NOMO-1 treated with DMSO at 0.1 percent for 48 hours (cell line): ENCODE data around the gene ITGA4.

ENCODE experiments used
- DNase-seq: peaks from one replicate; lab custom pipeline; 2025; ENCODE audit not compliant: unreplicated experiment; lab: John Stamatoyannopoulos, UW

ITGA4 gene

DNA sequence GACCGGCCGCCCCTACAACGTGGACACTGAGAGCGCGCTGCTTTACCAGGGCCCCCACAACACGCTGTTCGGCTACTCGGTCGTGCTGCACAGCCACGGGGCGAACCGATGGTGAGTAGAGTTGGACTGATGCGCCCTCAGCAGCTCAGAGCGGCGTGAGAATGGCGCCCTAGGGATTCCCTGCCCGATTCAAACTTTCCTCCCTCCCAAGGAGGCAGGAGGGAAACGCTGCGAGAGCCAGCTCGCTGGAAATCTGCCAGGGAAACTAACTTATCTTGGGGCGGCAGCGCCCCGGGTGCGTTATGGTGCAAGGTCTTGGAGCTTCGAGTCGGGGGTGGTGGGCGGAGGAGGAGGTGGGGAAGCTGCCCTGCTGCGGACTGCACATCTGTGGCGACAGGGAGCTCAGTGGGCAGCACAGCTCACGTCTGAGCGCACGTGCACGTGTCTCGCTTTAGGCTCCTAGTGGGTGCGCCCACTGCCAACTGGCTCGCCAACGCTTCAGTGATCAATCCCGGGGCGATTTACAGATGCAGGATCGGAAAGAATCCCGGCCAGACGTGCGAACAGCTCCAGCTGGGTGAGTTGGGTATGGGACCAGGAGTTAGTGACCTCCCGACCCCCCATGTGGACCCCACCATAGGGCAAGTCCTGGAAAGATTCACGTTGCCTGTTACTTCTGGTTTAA lies 697 bp downstream of the ITGA4 start:
- peak; percentile 68 for DNase-seq

DNA sequence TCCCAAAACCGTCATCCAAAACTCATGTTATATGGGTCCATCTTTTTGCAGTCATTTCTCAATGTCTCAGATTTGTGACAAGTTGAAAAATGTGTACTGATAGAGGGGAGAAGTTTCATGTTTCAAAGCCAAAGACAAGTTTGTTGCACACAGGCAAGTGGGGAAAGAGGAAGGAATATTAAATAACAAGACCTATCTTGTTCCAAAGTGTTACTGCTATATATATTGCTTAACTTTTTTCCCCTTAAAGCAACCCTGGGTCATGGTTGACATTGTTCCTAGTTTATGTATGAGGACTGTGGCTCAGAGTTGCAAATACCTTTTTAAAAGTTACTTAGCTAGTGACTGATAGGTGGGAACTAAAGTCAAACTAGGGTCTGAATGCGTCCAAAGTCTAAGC lies 1.7 kb downstream of the ITGA4 start:
- peak; percentile 80 for DNase-seq

DNA sequence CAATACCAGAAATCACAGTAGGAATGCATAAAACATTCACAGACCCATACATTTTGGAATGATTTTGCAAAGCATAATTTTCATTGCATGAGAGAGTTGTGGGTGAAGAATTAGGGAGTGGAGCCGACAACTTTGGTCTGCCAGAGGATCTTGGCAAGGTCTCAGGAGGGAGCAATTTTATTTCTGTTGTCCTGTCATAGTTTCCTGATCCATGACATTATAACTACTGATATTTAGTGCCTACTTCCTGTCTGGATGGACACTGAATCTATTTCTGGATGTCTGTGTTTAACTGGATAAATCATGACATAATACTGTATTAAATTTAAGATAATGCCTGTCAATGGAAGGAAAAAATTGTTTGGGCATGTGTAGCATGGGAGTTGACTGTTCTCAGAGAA lies 2.4 kb downstream of the ITGA4 start:
- no peak for DNase-seq

DNA sequence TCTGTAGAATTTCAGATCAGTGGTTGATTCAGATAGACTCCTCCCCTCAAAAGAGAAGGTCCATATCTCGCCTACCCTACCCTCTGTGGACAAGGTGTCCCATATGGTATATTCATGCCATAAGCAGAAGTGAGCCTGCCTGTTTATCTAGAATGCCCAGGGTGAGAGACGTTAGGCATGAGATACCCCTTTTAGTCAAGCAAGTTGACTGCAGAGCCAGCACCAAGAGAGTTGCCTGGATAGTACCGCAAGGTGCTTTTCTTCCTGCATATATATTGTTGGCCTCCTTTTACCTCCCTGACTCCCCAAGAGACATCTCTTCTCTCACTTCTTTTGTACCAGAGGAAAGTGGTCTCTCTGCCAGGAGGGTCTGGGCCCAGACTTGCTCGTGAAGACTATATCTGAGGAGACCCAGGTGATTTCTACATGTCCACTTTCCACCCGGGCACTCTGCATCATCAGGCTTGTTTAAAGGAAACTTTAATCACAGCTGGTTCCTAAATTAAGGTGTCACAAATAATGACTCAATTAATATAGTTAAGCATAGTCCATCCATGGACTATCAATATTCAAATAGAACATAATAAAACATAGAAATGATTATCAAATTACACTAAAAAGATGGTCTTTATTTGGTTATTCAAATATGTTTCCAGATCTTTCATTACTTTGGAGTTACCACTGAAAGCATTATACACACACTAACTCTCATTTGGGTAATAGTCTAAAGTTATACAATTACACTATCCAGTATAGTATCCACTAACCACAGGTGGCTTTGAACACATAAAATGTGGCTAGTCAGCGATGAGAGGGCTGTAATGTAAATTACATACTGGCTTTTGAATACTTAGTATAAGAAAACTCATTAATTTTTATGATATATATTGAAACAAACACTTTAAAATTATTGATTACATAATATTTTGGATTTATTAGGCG lies 4.1 kb downstream of the ITGA4 start:
- peak; percentile 7 for DNase-seq

DNA sequence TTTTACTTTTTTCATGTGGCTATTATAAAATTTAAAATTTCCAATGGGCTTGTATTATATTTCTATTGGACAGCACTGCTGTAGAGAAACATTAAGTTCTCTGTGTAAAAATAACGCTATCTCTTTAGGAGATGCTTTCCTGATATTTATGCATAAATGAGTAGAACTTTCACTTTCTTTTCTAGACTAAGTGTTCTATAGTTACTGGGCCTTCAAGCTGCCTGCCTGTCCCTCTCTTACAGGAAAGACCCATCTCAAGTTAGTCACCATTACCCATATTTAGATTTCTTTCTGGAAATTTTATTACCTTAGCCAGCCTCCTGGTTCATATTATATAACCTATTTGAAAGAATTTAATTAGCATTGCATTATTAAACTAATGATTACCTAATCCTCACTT lies 4.8 kb downstream of the ITGA4 start:
- peak; percentile 14 for DNase-seq

DNA sequence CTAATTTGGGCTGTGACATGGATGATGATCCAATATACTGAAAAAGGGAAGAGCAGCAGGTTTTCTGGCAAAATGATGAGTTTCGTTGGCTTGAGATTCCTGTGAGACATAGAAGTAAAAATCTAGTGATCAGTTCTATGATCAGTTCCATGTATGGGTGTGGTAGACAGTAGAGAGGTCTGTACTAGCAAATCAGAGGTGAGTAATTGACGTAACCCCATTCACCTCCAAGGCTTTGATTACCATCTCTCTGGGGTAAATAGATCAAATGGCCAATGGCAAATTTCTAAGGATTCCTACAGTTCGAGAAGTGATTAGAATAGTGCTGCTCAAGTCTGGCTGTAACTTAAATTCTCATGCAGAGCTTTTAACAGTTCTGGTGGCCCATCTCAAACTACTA lies 6.4 kb downstream of the ITGA4 start:
- no peak for DNase-seq

DNA sequence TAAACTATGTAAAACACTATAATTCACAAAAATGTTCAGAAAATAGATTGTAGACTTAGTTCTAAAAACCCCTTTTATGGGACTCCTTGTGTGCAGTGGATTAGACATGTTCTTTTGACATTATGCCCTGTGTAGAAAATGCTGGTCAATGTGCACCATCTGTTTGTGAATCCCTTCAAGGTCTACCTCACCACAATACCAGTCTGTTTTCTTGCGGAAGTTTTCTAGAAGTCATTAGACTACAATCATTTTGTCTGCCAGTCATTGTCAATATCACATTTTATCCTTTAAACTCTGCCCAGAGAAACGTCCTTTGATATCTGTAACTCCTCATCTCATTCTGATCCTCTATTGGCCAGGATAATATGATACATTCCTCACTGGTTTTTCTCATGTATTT lies 7.8 kb downstream of the ITGA4 start:
- DNase-seq: no peak

DNA sequence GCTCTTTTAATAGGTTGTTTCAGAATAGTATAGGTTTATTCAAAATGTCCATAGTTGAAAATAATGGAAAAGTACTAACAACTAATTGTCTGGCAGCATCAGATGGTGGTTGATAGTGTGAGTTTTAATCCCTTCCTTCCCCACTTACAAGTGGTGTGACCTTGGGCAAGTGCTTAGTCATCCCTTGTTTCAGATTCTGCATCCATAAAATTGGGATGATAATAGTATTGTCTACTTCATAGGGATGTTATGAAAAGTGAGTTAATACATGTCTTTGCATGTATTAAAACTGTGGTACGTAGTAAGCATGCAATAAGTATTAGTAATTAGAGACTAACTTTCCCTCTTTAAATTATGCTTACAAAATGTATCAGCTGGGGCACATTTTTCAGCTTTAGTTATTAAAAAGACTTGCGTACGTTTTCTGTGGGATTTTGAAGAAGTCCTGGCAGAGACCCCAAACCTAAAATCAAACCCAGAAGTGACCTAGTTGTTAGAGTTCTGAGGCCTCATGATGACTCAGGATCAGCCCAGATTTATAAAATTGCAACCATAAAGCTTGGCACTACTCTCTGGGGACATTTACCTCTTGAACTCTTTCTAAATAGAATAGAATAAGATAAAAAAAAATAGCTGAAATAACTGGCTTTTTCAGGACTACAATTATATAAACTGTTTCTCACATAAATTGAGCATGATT lies 8.6 kb downstream of the ITGA4 start:
- DNase-seq: no peak

DNA sequence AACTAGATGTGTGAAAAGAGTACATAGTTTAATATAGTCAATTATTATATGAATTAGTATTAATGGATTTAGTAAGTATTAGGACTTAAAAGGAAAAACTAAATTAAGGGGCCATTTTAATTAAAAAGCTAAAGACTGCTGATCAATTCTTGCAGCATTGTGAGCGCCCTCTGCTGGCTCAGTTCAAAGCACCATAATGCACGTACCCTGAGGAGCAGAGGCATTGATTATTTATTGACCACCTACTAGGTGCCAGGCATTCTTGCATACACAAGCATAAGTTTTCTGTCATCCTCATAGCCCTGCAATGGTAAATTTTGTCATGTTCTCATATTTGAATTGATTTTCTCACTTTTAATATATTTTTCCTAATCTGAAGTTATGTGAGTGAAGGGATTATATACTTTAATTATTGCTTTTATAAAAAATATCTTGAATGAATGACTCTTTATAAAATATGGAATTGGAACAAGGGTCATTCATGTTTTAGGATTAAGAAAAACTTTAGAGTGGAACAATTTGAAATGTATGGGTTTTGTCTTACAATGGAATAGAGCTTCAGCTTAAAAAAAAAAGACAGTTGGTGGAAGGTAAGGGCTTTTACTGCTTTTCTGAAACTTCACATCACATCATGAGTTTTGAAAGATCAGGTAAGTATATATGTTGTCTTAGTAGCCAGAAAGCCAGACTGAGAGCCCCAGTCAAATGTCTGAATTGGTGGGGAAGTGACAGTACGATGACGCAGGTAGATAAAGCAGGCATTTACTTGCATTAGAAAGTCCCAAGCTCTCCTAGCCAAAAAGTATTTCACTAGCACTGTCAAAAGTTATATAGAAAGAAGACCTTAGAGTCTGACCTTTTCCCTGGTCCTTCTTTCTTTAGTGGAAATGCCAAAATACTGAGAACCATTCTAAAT lies 9.7 kb downstream of the ITGA4 start:
- DNase-seq: peak; percentile 37

DNA sequence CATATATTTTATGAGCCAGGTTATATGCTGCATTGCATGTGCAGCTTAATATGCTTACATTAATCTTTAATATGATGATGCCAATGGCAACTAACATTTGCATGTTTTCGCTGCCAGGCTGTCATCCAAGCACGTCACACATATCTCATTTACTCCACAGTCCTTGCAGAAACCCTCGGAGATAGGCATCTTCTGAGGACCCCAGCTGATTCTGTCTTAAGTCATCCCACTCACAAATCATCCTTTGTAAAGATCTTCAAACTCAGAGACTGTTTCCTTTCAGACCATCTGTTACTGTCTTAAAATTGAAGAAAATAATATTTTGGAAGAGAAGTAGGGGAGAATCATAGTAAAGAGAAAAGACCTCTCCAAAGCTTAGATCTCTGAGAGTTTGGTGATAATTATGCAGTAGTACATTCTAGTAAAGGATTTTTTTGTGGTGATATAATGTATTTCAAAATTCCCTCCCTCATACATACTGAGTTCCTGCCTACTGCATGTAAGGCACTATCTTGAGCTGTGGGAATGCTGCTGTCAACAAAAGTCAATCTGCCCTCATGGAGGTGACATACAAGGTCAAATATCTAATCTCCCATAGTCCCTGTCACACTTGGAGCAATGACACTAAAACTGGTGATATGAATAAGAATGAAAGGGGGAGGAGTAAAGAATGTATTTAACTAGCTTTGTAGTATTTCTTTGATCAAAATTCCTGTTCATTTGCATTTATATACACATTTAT lies 11.0 kb downstream of the ITGA4 start:
- DNase-seq: no peak

DNA sequence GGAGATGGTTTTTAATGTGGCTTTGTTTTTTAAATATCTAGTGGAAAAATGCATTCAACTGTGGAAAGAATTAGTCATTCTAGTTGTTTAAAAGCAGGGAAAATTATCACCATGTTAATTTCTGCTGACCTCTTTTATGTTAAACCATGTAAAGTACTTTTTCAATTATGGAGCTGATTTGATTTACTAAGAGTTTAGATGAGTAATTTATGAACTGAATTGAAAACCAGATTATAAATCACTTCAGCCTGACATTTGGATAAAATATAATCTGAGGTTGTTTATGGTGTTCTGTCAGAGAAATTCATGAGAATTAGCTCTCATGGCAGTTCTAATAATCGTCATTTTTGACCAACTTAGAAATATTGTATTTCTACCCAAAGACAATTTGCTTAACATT lies 11.6 kb downstream of the ITGA4 start:
- DNase-seq: no peak

DNA sequence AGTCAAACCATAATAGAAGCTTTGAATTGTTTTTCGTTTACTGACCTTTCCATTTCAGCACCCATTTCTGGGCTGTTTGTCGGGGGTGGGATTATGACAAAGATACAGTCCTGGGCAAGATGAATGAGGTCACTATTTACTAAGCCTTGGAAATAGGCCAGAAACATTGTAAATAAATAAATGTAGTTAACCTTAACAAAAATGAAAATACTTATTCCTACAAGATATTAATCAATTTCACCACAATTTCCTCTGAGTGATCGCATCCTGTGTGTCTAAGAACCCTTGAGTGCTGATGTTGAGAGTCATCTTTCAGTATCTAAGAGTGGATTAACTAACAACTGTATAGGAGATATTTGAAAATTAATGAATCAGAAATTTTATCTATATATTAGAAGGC lies 14.0 kb downstream of the ITGA4 start:
- DNase-seq: no peak

DNA sequence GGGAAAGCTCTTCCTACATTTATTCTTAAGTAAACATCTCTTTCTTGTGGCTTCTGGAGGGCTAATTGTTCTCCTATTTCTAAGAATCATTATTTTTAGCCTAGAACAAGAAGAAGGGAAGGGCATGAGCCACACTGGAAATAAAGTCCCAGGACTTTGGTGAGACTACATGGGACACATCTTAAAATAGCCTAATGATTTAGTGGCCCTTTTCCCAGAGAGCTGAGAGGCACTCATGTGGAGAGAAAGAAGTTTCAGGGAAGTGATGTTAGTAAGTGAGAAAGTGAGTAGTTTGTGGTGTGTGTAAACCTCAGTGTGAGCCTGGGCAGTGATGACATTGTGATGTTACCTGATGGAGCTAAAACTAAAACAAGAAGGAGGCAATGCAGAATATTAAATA lies 14.6 kb downstream of the ITGA4 start:
- no peak for DNase-seq

DNA sequence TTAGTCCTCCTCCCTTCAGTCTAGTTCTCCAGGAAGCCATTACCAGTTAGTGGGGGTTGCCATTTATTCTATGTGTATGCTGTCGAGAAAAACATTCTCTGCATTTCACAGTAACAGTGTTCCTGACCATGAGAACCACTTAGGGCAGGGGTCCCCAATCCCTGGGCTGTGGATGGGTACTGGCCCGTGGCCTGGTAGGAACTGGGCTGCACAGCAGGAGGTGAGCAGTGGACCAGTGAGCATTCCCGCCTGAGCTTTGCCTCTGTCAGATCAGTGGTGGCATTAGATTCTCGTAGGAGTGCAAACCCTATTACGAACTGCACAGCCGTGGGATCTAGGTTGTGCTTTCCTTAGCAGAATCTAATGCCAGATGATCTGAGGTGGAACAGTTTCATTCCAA lies 15.8 kb downstream of the ITGA4 start:
- no peak for DNase-seq

DNA sequence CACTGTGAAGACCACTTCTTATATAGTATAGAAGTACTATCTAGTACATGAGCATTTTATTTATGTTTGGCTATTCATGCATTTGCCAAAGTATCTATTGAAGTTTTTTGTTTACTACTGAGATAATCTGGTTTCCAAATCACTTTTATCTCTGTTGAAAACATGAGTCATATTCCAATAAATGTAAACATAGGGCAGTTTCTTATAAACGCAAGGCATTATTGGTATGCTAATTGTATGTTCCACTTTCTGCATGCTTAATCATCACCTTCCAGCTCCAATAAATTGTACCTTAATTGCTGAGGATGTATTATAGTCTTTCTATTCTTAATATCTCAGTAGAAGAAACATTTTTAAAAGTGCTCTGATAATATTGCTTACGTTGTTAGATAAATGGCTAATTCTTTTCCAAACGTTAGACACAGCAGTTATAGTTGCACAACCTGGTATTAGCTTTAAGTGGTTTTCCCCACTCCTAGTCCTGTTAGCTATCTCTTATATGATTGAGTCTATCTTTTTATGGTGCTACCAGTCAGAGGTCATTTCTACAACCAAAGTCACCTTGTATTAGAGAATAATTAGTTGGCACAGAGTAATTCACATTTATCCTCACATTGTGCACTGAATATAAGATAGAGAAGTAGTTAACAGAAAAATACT lies 17.2 kb downstream of the ITGA4 start:
- DNase-seq: no peak

DNA sequence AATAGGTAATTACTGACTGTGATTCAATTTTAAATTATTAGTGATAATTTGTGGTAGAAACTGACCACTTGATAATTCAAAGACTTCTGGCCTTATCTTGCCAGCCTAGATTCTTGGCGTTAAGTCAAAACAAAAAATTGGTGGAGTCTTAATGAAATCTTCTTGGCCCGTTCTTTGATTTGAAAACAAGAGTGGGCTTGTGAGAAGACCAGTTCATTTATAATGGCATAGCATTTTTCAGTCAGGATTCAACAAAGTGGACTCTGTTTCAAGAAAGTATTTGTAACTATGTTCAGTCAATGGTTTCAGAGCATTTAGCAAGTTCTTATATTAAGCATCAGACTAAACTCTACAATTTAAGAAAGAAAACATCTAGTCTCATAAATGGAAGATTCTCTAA lies 26.0 kb downstream of the ITGA4 start:
- DNase-seq: no peak

DNA sequence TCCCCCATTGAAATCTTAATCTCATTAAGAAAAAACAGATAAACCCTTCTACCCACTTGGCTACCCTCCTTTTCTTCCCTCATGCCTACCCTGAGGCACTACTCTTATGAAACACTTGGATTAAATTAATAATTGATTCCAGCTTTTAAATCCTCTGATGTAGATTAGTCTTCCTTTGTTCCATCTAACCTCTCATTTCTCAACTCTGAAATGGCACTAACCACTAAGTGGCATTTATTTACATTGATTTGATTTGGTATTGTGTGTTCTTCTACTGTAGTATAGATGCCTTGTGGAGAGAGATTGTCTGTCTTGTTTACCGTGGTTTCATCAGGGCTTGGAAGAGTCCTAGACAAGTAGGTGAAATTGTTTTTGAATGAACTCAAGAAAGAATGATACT lies 26.7 kb downstream of the ITGA4 start:
- no peak for DNase-seq

DNA sequence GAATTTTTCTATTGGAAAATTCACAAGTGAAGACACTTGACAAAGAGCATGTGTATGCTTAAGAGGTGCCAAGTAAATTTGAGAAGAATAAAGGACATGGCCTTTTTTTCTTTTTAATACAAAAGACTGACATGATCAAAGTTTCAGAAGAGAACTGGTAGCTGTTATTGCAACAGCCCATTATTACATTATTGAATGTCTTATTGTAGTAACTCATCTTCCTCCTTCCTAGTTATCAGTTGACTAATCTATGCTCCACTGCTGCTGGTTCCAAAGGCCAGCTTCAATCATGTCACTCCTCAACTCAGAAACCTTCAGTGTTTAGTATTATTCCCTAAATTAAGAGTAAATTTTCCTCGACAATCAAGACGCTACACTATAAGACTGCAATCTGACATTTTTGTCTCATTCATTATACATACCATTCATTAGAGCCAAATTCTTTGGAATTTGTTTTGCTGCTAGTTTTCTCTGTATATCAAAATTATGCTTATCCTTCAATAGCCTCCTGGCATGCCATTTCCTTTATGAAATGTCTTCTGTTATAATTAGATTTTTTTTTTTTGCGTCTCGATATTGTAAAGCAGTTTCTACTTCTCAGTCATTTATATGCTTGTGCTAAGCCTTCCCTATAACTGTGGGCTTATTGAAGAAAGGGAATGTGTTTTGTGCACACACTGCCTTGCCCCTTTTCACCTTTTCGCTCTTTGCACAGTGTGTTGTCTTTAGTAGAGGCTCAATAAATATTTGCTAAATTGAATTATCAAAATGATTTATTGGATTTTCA lies 27.9 kb downstream of the ITGA4 start:
- DNase-seq: no peak

DNA sequence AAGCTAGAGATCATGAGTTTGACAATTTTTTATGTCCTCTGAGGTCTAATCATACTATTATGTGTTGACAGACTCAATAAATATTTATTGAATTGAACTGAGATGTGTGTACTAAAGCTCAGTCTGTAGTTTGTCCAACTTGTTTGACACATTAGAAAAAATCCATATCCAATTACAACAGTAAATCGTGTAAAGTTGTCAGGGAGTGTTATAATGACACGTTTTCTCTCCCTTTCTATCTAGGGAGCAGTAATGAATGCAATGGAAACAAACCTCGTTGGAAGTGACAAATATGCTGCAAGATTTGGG lies 28.4 kb downstream of the ITGA4 start:
- no peak for DNase-seq
